Caco-2 (cell line): ENCODE measurements around the gene UBE2K. TPM values are rescaled to one million over a fixed set of nuclear protein-coding genes. Genes with fewer than 3 reads are reported as not detected.
"Not testable (repeated sequence)": the region's sequence is repeated elsewhere in the genome, so short reads cannot be mapped to it uniquely, and the experiment has no call there.

Source experiments
- BruUV-seq: library from RNA; stranded (reverse); fragments of 400-500 nt; replicated peaks from 2 replicates; lab custom pipeline; 2021; lab: Mats Ljungman, UMichigan
- CTCF ChIA-PET: fragments of 300-600 bp; sonication (Branson Sonifier 250); formaldehyde crosslinking; loops from one replicate; lab custom pipeline; 2022; ENCODE audit warnings: antibody characterized with exemption; lab: Charles Lee
- POLR2A ChIA-PET: fragments of 300-600 bp; sonication (Branson Sonifier 250); formaldehyde crosslinking; loops from one replicate; lab custom pipeline; 2022; ENCODE audit warnings: antibody characterized with exemption; lab: Charles Lee
- DNase-seq, 2 experiments: peaks; one replicate each; pipeline versions ENCODE4 v3.0.0 to v3.0.0-alpha.2; 2020 to 2022
- H3K27me3 ChIP-seq: replicated peaks from 2 replicates; pipeline ENCODE4 v1.6.0; 2011; ENCODE audit warnings: low read length; ENCODE audit not compliant: control insufficient read depth, insufficient read depth
- H3K36me3 ChIP-seq: 2 replicates; pipeline ENCODE4 v1.5.1; 2011; ENCODE audit warnings: low read length; ENCODE audit not compliant: control insufficient read depth, insufficient read depth
- H3K4me1 ChIP-seq: fragments of 250-450 bp; sonication (Bioruptor Pico); 2 replicates; pipeline ENCODE4 v1.5.1; 2020; ENCODE audit warnings: mild to moderate bottlenecking
- H3K4me3 ChIP-seq: 2 replicates; pipeline ENCODE4 v1.5.1; 2011; ENCODE audit warnings: low read depth, mild to moderate bottlenecking, control low read depth, low read length
- H3K9me3 ChIP-seq: fragments of 250-450 bp; sonication (Bioruptor Pico); 2 replicates; pipeline ENCODE4 v1.5.1; 2020; ENCODE audit warnings: mild to moderate bottlenecking, moderate library complexity
- H3K27ac Mint-ChIP-seq: one replicate; pipeline ENCODE4 v1.8.0; 2022; ENCODE audit warnings: mixed read lengths; ENCODE audit not compliant: unreplicated experiment
- H3K27me3 Mint-ChIP-seq: one replicate; pipeline ENCODE4 v1.8.0; 2022; ENCODE audit warnings: mixed read lengths; ENCODE audit not compliant: insufficient read depth, unreplicated experiment
- H3K36me3 Mint-ChIP-seq: one replicate; pipeline ENCODE4 v1.8.0; 2022; ENCODE audit warnings: mild to moderate bottlenecking, mixed read lengths; ENCODE audit not compliant: insufficient read depth, unreplicated experiment
- H3K4me1 Mint-ChIP-seq: one replicate; pipeline ENCODE4 v1.8.0; 2022; ENCODE audit warnings: low read depth, mixed read lengths; ENCODE audit not compliant: unreplicated experiment
- H3K4me3 Mint-ChIP-seq: one replicate; pipeline ENCODE4 v1.8.0; 2022; ENCODE audit warnings: mild to moderate bottlenecking, moderate library complexity, mixed read lengths; ENCODE audit not compliant: unreplicated experiment
- H3K9me3 Mint-ChIP-seq: one replicate; pipeline ENCODE4 v1.8.0; 2022; ENCODE audit warnings: mixed read lengths; ENCODE audit not compliant: unreplicated experiment
- CTCF ChIP-seq, 2 experiments: fragments of 200-600 bp in 1 of 2; IDR thresholded peaks; 1 replicate in 1 of 2; 2 replicates in 1 of 2; pipeline versions ENCODE4 v1.5.1 to v1.8.0; 2011 to 2022; ENCODE audit warnings: antibody characterized with exemption in 1 of 2, control low read depth in 1 of 2, inconsistent platforms in 1 of 2, low read depth in 1 of 2, low read length in 1 of 2, mild to moderate bottlenecking in 1 of 2, moderate library complexity in 1 of 2; ENCODE audit not compliant: insufficient read depth in 1 of 2, severe bottlenecking in 1 of 2, unreplicated experiment in 1 of 2
- intact Hi-C: fragments of 100-400 bp; cut with micrococcal nuclease; formaldehyde crosslinking; loops from one replicate; pipeline ENCODE4 v1.10.0; 2022; ENCODE audit not compliant: unreplicated experiment
- total RNA-seq: library from RNA; stranded (reverse); gene quantifications from 2 replicates; pipeline ENCODE4 v1.2.3, GENCODE V29; 2022

UBE2K gene
- total RNA-seq, 1 experiment from 2014 or later = 141 TPM

DNA sequence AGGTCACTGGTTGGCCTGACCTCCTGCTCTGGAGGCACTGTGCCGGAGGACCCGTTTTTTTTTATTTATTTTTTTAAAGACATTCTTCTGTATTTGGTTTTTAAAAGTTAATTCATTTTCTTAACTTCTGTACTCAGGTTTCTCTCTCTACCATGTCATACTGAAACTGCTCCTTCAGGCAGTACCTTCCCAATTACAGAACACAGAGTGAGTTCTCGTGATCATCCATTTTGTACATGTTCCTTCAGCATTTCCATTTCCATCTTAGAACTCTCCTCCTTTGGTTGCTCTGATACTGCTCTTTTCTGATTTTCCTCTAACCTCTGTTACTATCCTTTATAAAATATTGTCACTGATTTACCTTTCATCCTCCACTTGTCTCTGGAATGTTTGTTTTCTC, 17.9 kb downstream of the UBE2K start:
- Mint-ChIP-seq H3K4me1 (no peaks in the 10 kb centered on the region), H3K27ac (no peak overlapping the region), H3K27me3 (no peaks in the 10 kb centered on the region), H3K36me3 (peaks cover 84% of the 10 kb centered on the region), H3K9me3 (no peaks in the 10 kb centered on the region), H3K4me3 (no peak overlapping the region)
- Histone ChIP-seq H3K27me3 (no peaks in the 10 kb centered on the region), H3K9me3 (no peaks in the 10 kb centered on the region), H3K4me1 (no peaks in the 10 kb centered on the region), H3K4me3 (no peak overlapping the region), H3K36me3 (0 out of 2 replicates have a peak, but pooled peaks cover 1% of the 10 kb centered on the region)
- no TSS peak for BruUV-seq
- ChIA-PET POLR2A (no interaction called here), CTCF (no interaction called here)
- intact Hi-C loops = no loop called here
- DNase-seq = no peak
- no peak for TF ChIP-seq CTCF (IDR thresholded peaks at IDR 0.05; ENCODE audit: insufficient read depth in 1 of 2, low read depth in 1 of 2, low read length in 1 of 2, severe bottlenecking in 1 of 2, unreplicated experiment in 1 of 2)

DNA sequence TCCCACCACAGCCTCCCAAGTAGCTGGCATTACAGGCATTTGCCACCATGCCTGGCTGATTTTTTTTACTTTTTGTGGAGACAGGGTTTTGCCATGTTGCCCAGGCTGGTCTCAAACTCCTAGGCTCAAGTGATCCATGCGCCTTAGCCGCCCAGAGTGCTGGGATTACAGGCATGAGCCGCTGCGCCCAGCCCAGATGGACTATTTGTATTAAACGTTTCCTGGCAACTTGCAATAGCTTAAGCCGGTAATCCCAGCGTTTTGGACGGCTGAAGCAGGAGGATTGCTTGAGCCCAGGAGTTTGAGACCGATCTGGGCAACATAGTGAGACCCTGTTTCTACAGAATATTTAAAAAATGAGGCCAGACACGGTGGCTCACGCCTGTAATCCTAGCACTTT, 18.4 kb downstream of the UBE2K start:
- Mint-ChIP-seq H3K36me3 (peaks cover 79% of the 10 kb centered on the region), H3K27ac (no peak overlapping the region), H3K27me3 (no peaks in the 10 kb centered on the region), H3K4me1 (no peaks in the 10 kb centered on the region), H3K4me3 (no peak overlapping the region), H3K9me3 (no peaks in the 10 kb centered on the region)
- no peaks in the 10 kb centered on the region for H3K4me1 ChIP-seq
- no peak for DNase-seq
- TF ChIP-seq CTCF (IDR thresholded peaks at IDR 0.05; ENCODE audit: insufficient read depth in 1 of 2, low read depth in 1 of 2, low read length in 1 of 2, severe bottlenecking in 1 of 2, unreplicated experiment in 1 of 2) = no peak
- H3K9me3 ChIP-seq = no peaks in the 10 kb centered on the region
- ChIA-PET CTCF (no interaction called here), POLR2A (interaction anchor here (0.6 kb wide), 1 partner anchor 18 kb away, joined by 6 read pairs; the partner anchor contains the start of gene UBE2K)
- intact Hi-C loops = no loop called here
- BruUV-seq = no TSS peak
- 0 out of 2 replicates have a peak, but pooled peaks cover 1% of the 10 kb centered on the region for H3K36me3 ChIP-seq
- no peak overlapping the region for H3K4me3 ChIP-seq
- no peaks in the 10 kb centered on the region for H3K27me3 ChIP-seq

DNA sequence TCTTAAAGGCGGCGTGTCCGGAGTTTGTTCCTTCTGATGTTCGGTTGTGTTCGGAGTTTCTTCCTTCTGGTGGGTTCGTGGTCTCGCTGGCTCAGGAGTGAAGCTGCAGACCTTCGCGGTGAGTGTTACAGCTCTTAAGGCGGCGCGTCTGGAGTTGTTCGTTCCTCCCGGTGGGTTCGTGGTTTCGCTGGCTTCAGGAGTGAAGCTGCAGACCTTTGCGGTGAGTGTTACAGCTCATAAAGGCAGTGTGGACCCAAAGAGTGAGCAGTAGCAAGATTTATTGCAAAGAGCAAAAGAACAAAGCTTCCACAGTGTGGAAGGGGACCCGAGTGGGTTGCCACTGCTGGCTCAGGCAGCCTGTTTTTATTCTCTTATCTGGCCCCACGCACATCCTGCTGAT, 19.8 kb downstream of the UBE2K start:
- H3K4me1 ChIP-seq, intact Hi-C loops, BruUV-seq, POLR2A ChIA-PET, H3K4me3 Mint-ChIP-seq, DNase-seq, H3K36me3 ChIP-seq, H3K27ac Mint-ChIP-seq, H3K4me1 Mint-ChIP-seq, H3K9me3 ChIP-seq, H3K4me3 ChIP-seq, H3K9me3 Mint-ChIP-seq, H3K27me3 ChIP-seq, H3K27me3 Mint-ChIP-seq: not testable (repeated sequence)
- CTCF ChIA-PET = interaction anchor here (0.8 kb wide), 1 partner anchor 20 kb away, joined by 3 read pairs; the partner anchor contains the start of gene UBE2K
- peaks cover 74% of the 10 kb centered on the region for H3K36me3 Mint-ChIP-seq
